ENCODE measurements around the gene DCBLD1. TPM values are rescaled to one million over a fixed set of nuclear protein-coding genes. Genes with fewer than 3 reads are reported as not detected.

Gene DCBLD1
- total and polyA plus RNA-seq, 2 of the 13 experiments (the other 11 are each of a cell fraction or from before 2014, with no cell fraction given), result 23.2 to 41.5 TPM

- 0 out of 2 replicates have a peak, but pooled peaks have one; percentile 54 for TF ChIP-seq ELF4 (CRISPR knock-in tag; IDR thresholded peaks at IDR 0.05; ENCODE audit: borderline replicate concordance)
- TF ChIP-seq GLI4 (CRISPR knock-in tag; IDR thresholded peaks at IDR 0.05; ENCODE audit: borderline replicate concordance), result no peak
- no peak for TF ChIP-seq ATF7-NPFF (CRISPR knock-in tag; IDR thresholded peaks at IDR 0.05; ENCODE audit: low read depth)
- peak; percentile 47; the same call in 1 of the 2 replicates for TF ChIP-seq NR2C2 (CRISPR knock-in tag; IDR thresholded peaks at IDR 0.05; ENCODE audit: borderline replicate concordance)
- no peak for TF ChIP-seq BCL6 (CRISPR knock-in tag; IDR thresholded peaks at IDR 0.05)
- TF ChIP-seq ZNF724P (CRISPR knock-in tag; IDR thresholded peaks at IDR 0.05; ENCODE audit: borderline replicate concordance), result no peak
- no peak for TF ChIP-seq XBP1 (CRISPR knock-in tag; IDR thresholded peaks at IDR 0.05)
- no peak for TF ChIP-seq ETV6 (CRISPR knock-in tag; conservative IDR thresholded peaks at IDR 0.05)
- TF ChIP-seq FOXP4 (CRISPR knock-in tag; IDR thresholded peaks at IDR 0.05), result peak; percentile 42; the same call in 1 of the 2 replicates
- TF ChIP-seq ZC3H13 (CRISPR knock-in tag; IDR thresholded peaks at IDR 0.05), result no peak
- TF ChIP-seq HNRNPK (IDR thresholded peaks at IDR 0.05; ENCODE audit: low read depth, low read length, poor library complexity, severe bottlenecking), result no peak
- no peak for TF ChIP-seq LCORL (IDR thresholded peaks at IDR 0.05)
- TF ChIP-seq LCORL (CRISPR knock-in tag; IDR thresholded peaks at IDR 0.05), result 0 out of 2 replicates have a peak, but pooled peaks have one; percentile 27
- TF ChIP-seq ARID5B (CRISPR knock-in tag; IDR thresholded peaks at IDR 0.05), result peak; percentile 66
- TF ChIP-seq SOX13 (IDR thresholded peaks at IDR 0.05), result no peak
- TF ChIP-seq SOX13 (CRISPR knock-in tag; conservative IDR thresholded peaks at IDR 0.05 in 1 of 2, IDR thresholded peaks at IDR 0.05 in 1 of 2), result peak in 1 of 2 experiments; percentile 77; a peak in 2 of 4 replicates
- TF ChIP-seq NR2F6 (IDR thresholded peaks at IDR 0.05), result peak; percentile 44; the same call in 1 of the 2 replicates
- peak; percentile 27; the same call in 1 of the 2 replicates for TF ChIP-seq NR2F6 (CRISPR knock-in tag; IDR thresholded peaks at IDR 0.05)
- TF ChIP-seq RFX5 (IDR thresholded peaks at IDR 0.05; ENCODE audit: low read depth, low read length), result no peak
- no peak for TF ChIP-seq RXRA (CRISPR knock-in tag; IDR thresholded peaks at IDR 0.05)
These were observed 22.1 kb downstream of the DCBLD1 start (continued) for GRCh38 chr6:117504478-117505144.
